ENCODE results near the gene YBX2. TPM values are rescaled to one million over a fixed set of nuclear protein-coding genes. Genes with fewer than 3 reads are reported as not detected.
A peak's percentile ranks its signal among the peaks of the same experiment; 100 is the strongest.

Gene YBX2
- total and polyA plus RNA-seq, 12 donors: 0.06 to 1.4 (median 0.19) TPM; not detected in 6

DNA sequence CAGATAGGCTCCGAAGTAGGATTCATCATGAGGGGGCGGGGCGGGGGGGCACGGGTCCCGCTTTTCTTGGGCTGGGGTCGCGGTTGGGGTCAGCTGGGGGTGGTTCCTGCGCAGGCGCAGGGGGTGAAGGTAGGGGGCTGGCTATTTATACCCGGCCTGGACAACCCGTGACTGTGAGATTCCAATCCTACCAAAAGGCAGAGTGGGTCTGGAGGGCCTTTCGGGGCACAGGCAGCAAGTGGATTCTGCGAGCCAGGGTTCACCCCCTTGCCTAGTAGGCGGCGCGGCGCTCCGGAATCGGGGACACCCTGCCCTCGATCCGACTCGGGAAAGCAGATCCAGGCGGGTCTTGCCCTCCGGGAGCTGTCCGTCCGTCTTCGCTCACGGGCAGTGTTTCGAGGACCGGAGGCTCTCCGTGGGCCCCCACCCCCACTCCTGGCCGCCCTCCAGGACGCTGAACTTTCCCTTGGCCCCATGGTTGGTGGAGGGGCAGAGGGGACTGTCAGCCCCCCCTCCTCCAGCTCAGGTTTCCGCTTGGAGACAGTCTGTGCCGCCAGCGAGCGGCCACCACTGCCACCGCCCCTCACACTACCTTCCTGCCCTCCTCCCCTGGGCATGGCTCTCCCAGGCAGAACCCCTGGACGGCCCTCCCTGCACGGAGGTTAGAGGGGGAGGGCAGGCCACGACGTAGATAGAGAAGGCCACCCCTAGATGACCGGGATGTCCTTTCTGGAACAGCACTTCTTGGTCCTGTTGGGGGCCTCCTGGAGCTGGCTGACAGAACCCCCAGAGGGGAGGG is 12.3 kb downstream of the YBX2 start:
- Histone ChIP-seq H3K4me3 (peak overlapping the region in 2 of 4 donors; percentile 36 to 59), H3K9me3 (replicated peaks in 1 of 3) (no peaks in the 10 kb centered on the region), H3K27ac (peak overlapping the region in 2 of 5 donors; percentile 50 to 92), H3K4me1 (replicated peaks in 1 of 2) (peaks cover 18 to 21% of the 10 kb centered on the region in 2 donors), H3K27me3 (no peaks in the 10 kb centered on the region), H3K36me3 (replicated peaks in 1 of 2) (no peaks in the 10 kb centered on the region)
- peak; percentile 57 to 67 (median 63) for DNase-seq
- intact Hi-C loops (cut with DNase I): loop anchor here in 1 of 2 donors (2.0 to 5.0 kb wide), 2 partner anchors 15 to 60 kb away; no protein-coding TSS in a partner anchor
- TF ChIP-seq, protein P1, sequence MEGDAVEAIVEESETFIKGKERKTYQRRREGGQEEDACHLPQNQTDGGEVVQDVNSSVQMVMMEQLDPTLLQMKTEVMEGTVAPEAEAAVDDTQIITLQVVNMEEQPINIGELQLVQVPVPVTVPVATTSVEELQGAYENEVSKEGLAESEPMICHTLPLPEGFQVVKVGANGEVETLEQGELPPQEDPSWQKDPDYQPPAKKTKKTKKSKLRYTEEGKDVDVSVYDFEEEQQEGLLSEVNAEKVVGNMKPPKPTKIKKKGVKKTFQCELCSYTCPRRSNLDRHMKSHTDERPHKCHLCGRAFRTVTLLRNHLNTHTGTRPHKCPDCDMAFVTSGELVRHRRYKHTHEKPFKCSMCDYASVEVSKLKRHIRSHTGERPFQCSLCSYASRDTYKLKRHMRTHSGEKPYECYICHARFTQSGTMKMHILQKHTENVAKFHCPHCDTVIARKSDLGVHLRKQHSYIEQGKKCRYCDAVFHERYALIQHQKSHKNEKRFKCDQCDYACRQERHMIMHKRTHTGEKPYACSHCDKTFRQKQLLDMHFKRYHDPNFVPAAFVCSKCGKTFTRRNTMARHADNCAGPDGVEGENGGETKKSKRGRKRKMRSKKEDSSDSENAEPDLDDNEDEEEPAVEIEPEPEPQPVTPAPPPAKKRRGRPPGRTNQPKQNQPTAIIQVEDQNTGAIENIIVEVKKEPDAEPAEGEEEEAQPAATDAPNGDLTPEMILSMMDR (IDR thresholded peaks at IDR 0.05): no peak
- TF ChIP-seq POLR2A (IDR thresholded peaks at IDR 0.05): no peak
- 0 to 2% (median 2%) methylated on average over 4 to 43 of the region's 43 CpGs for WGBS, 4 donors

- peak within 1 kb of the TSS in 3 of 4 donors; percentile 23 to 59 (median 36) for H3K4me3 ChIP-seq
- no peaks in the 10 kb centered on the region for H3K27me3 ChIP-seq
- H3K27ac ChIP-seq: peak within 1 kb of the TSS; percentile 60 to 92 (median 85)
- H3K9me3 ChIP-seq (replicated peaks in 1 of 3): no peaks in the 10 kb centered on the region
- 0 to 1% (median 0%) methylated on average over 17 to 71 of the region's 71 CpGs for WGBS, 4 donors
- peak; percentile 95 to 98 (median 97) for DNase-seq
- no peaks in the 10 kb centered on the region for H3K36me3 ChIP-seq (replicated peaks in 1 of 2)
- intact Hi-C loops (cut with DNase I): loop anchor here in 1 of 2 donors (2.0 to 5.0 kb wide), 2 partner anchors 15 to 61 kb away; no protein-coding TSS in a partner anchor
- peak in 1 of 2 donors; percentile 52 for TF ChIP-seq POLR2A (IDR thresholded peaks at IDR 0.05)
- TF ChIP-seq, protein P1 (IDR thresholded peaks at IDR 0.05): peak in 1 of 6 experiments; percentile 31
- H3K4me1 ChIP-seq (replicated peaks in 1 of 2): peaks cover 18 to 21% of the 10 kb centered on the region in 2 donors
Measured at GRCh38 chr17:7281074-7281952, 13.1 kb downstream of the YBX2 start, which contains the start of gene SLC2A4. Gene SLC2A4 (plus strand): TSS chr17:7281718. CDS start chr17:7281935, 217 bp downstream.

GRCh38 chr17:7280519-7281073 is 13.8 kb downstream of the YBX2 start:
- Histone ChIP-seq H3K36me3 (replicated peaks in 1 of 2) (no peaks in the 10 kb centered on the region), H3K4me1 (replicated peaks in 1 of 2) (peaks cover 18 to 21% of the 10 kb centered on the region in 2 donors), H3K27ac (peak overlapping the region; percentile 60 to 92 (median 85)), H3K4me3 (peak overlapping the region in 2 of 4 donors; percentile 5 to 59), H3K9me3 (replicated peaks in 1 of 3) (no peaks in the 10 kb centered on the region), H3K27me3 (no peaks in the 10 kb centered on the region)
- peak in 1 of 2 donors; percentile 9 for TF ChIP-seq POLR2A (IDR thresholded peaks at IDR 0.05)
- TF ChIP-seq, protein P1 (IDR thresholded peaks at IDR 0.05): peak; percentile 85 to 99 (median 96)
- intact Hi-C loops (cut with DNase I): loop anchor here in 1 of 2 donors (2.0 to 5.0 kb wide), 2 partner anchors 16 to 62 kb away; no protein-coding TSS in a partner anchor
- 0 to 3% (median 1%) methylated on average over 13 to 29 of the region's 29 CpGs for WGBS, 4 donors
- DNase-seq: peak; percentile 83 to 92 (median 87)

Data from adrenal gland (tissue), 12 donors.